ENCODE results near the gene FANCD2. TPM values are rescaled to one million over a fixed set of nuclear protein-coding genes. Genes with fewer than 3 reads are reported as not detected.

FANCD2 gene
- 10 to 100 TPM; 28.1 to 28.3 TPM for total RNA-seq
- 1 to 10 TPM; 5.3 TPM for polyA plus RNA-seq

GRCh38 chr3:10026084-10026890, at the start of gene FANCD2:
TSS of gene FANCD2 (plus strand) at chr3:10026437. CDS start at chr3:10028658, 2,221 bp downstream.
- ChIA-PET CTCF (ENCODE audit: partially characterized antibody) (interaction anchor here (1.0 kb wide), 1 partner anchor 238 kb away, joined by 4 read pairs; no protein-coding TSS in a partner anchor), POLR2A (ENCODE audit: partially characterized antibody) (interaction anchor here (0.6 to 2.5 kb wide), 15 partner anchors 14 to 294 kb away, joined by 3 to 20 read pairs (median 3); partner anchors contain the start of genes ARPC4, CRELD1, EMC3 and SEC13)
- Mint-ChIP-seq H3K9me3 (peaks cover 0 to 2% (median 0%) of the 10 kb centered on the region in 8 donors), H3K36me3 (peaks cover 10 to 35% of the 10 kb centered on the region in 2 donors), H3K27ac (peak within 1 kb of the TSS; percentile 97 to 99 (median 98)), H3K4me3 (peak within 1 kb of the TSS; percentile 94 to 99 (median 96)), H3K4me1 (peaks cover 9 to 43% (median 19%) of the 10 kb centered on the region in 4 donors), H3K27me3 (no peaks in the 10 kb centered on the region)
- Histone ChIP-seq H3K4me1 (ENCODE audit: insufficient read depth, low read length) (peaks cover 25% of the 10 kb centered on the region), H3K36me3 (ENCODE audit: insufficient read depth, low read length) (peaks cover 14% of the 10 kb centered on the region), H3K27me3 (ENCODE audit: insufficient read depth, low read length) (no peaks in the 10 kb centered on the region), H3K9me3 (ENCODE audit: control insufficient read depth in 1 of 2, low read length in 2 of 2) (no peaks in the 10 kb centered on the region), H3K4me3 (ENCODE audit: low read length in 2 of 2) (peak within 1 kb of the TSS; percentile 84 to 88), H3K27ac (ENCODE audit: low read depth, low read length) (peak within 1 kb of the TSS; percentile 87)
- intact Hi-C loops (cut with micrococcal nuclease): loop anchor here (1.0 to 2.0 kb wide), 6 partner anchors 15 to 199 kb away; partner anchors contain the start of genes BRK1, CRELD1, EMC3 and JAGN1
- DNase-seq: peak; percentile 91 to 96 (median 91)

GRCh38 chr3:9976721-9977709, 49.2 kb upstream of the FANCD2 start:
- Mint-ChIP-seq H3K4me3 (no peak overlapping the region), H3K4me1 (peaks cover 6 to 12% (median 9%) of the 10 kb centered on the region in 4 donors), H3K36me3 (peaks cover 29 to 52% of the 10 kb centered on the region in 2 donors), H3K27ac (peak overlapping the region in 1 of 7 donors; percentile 10), H3K9me3 (peaks cover 0 to 3% (median 0%) of the 10 kb centered on the region in 8 donors), H3K27me3 (no peaks in the 10 kb centered on the region)
- peaks cover 4% of the 10 kb centered on the region for H3K4me1 ChIP-seq (ENCODE audit: insufficient read depth, low read length)
- ChIA-PET CTCF (ENCODE audit: partially characterized antibody) (interaction anchor here (1.1 kb wide), 1 partner anchor 44 kb away, joined by 3 read pairs; no protein-coding TSS in a partner anchor), POLR2A (ENCODE audit: partially characterized antibody) (interaction anchor here (2.0 kb wide), 1 partner anchor 10 kb away, joined by 6 read pairs; the partner anchor contains the start of gene EMC3)
- no peak overlapping the region for H3K27ac ChIP-seq (ENCODE audit: low read depth, low read length)
- DNase-seq: no peak
- no peaks in the 10 kb centered on the region for H3K27me3 ChIP-seq (ENCODE audit: insufficient read depth, low read length)
- H3K9me3 ChIP-seq (ENCODE audit: control insufficient read depth in 1 of 2, low read length in 2 of 2): no peaks in the 10 kb centered on the region
- intact Hi-C loops (cut with micrococcal nuclease): no loop called here
- peaks cover 37% of the 10 kb centered on the region for H3K36me3 ChIP-seq (ENCODE audit: insufficient read depth, low read length)
- no peak overlapping the region for H3K4me3 ChIP-seq (ENCODE audit: low read length in 2 of 2)

- peaks cover 21 to 49% of the 10 kb centered on the region in 2 donors for H3K36me3 Mint-ChIP-seq
- peaks cover 10 to 17% (median 15%) of the 10 kb centered on the region in 4 donors for H3K4me1 Mint-ChIP-seq
- Histone ChIP-seq H3K27me3 (ENCODE audit: insufficient read depth, low read length) (no peaks in the 10 kb centered on the region), H3K4me1 (ENCODE audit: insufficient read depth, low read length) (peaks cover 4% of the 10 kb centered on the region), H3K27ac (ENCODE audit: low read depth, low read length) (no peak overlapping the region), H3K4me3 (ENCODE audit: low read length in 2 of 2) (no peak overlapping the region), H3K36me3 (ENCODE audit: insufficient read depth, low read length) (peaks cover 25% of the 10 kb centered on the region), H3K9me3 (ENCODE audit: control insufficient read depth in 1 of 2, low read length in 2 of 2) (no peaks in the 10 kb centered on the region)
- intact Hi-C loops (cut with micrococcal nuclease): no loop called here
- ChIA-PET POLR2A (ENCODE audit: partially characterized antibody) (interaction anchor here (2.0 kb wide), 1 partner anchor 8 kb away, joined by 6 read pairs; the partner anchor contains the start of gene EMC3), CTCF (ENCODE audit: partially characterized antibody) (no interaction called here)
- no peak overlapping the region for H3K4me3 Mint-ChIP-seq
- H3K27me3 Mint-ChIP-seq: no peaks in the 10 kb centered on the region
- H3K27ac Mint-ChIP-seq: peak overlapping the region in 4 of 7 donors; percentile 44 to 75 (median 64)
- H3K9me3 Mint-ChIP-seq: no peaks in the 10 kb centered on the region
- DNase-seq: no peak
Observed at GRCh38 chr3:9978710-9979305, 47.4 kb upstream of the FANCD2 start.

- ChIA-PET CTCF (ENCODE audit: partially characterized antibody) (interaction anchor here (0.7 kb wide), 1 partner anchor 18 kb away, joined by 3 read pairs; no protein-coding TSS in a partner anchor), POLR2A (ENCODE audit: partially characterized antibody) (no interaction called here)
- no peaks in the 10 kb centered on the region for H3K9me3 ChIP-seq (ENCODE audit: control insufficient read depth in 1 of 2, low read length in 2 of 2)
- DNase-seq: no peak
- H3K4me3 ChIP-seq (ENCODE audit: low read length in 2 of 2): no peak overlapping the region
- Mint-ChIP-seq H3K27me3 (no peaks in the 10 kb centered on the region), H3K9me3 (no peaks in the 10 kb centered on the region), H3K36me3 (peaks cover 17 to 43% of the 10 kb centered on the region in 2 donors), H3K4me1 (peaks cover 10 to 19% (median 17%) of the 10 kb centered on the region in 4 donors), H3K27ac (no peak overlapping the region), H3K4me3 (no peak overlapping the region)
- H3K27ac ChIP-seq (ENCODE audit: low read depth, low read length): no peak overlapping the region
- H3K36me3 ChIP-seq (ENCODE audit: insufficient read depth, low read length): peaks cover 16% of the 10 kb centered on the region
- H3K4me1 ChIP-seq (ENCODE audit: insufficient read depth, low read length): peaks cover 12% of the 10 kb centered on the region
- intact Hi-C loops (cut with micrococcal nuclease): loop anchor here (10.0 kb wide), 1 partner anchor 305 kb away; no protein-coding TSS in a partner anchor
- no peaks in the 10 kb centered on the region for H3K27me3 ChIP-seq (ENCODE audit: insufficient read depth, low read length)
Observed at GRCh38 chr3:9980251-9980650, 46.0 kb upstream of the FANCD2 start.

GRCh38 chr3:9986230-9986725, 40.0 kb upstream of the FANCD2 start:
- peaks cover 31% of the 10 kb centered on the region for H3K4me1 ChIP-seq (ENCODE audit: insufficient read depth, low read length)
- H3K4me1 Mint-ChIP-seq: peaks cover 11 to 38% (median 27%) of the 10 kb centered on the region in 4 donors

More at GRCh38 chr3:9986230-9986725, 40.0 kb upstream of the FANCD2 start:
- Mint-ChIP-seq H3K27ac (peak overlapping the region; percentile 98 to 100 (median 99)), H3K4me3 (peak overlapping the region; percentile 95 to 99 (median 98)), H3K27me3 (no peaks in the 10 kb centered on the region), H3K9me3 (peaks cover 0 to 3% (median 0%) of the 10 kb centered on the region in 8 donors), H3K36me3 (peaks cover 0 to 27% of the 10 kb centered on the region in 2 donors)
- Histone ChIP-seq H3K27me3 (ENCODE audit: insufficient read depth, low read length) (no peaks in the 10 kb centered on the region), H3K27ac (ENCODE audit: low read depth, low read length) (peak overlapping the region; percentile 96), H3K36me3 (ENCODE audit: insufficient read depth, low read length) (no peaks in the 10 kb centered on the region), H3K4me3 (ENCODE audit: low read length in 2 of 2) (peak overlapping the region; percentile 90 to 91), H3K9me3 (ENCODE audit: control insufficient read depth in 1 of 2, low read length in 2 of 2) (no peaks in the 10 kb centered on the region)
- no peak for DNase-seq
- ChIA-PET POLR2A (ENCODE audit: partially characterized antibody) (interaction anchor here (0.6 to 2.9 kb wide), 15 partner anchors 9 to 334 kb away, joined by 3 to 27 read pairs (median 5); partner anchors contain the start of genes BRPF1, CRELD1, FANCD2 and JAGN1), CTCF (ENCODE audit: partially characterized antibody) (interaction anchor here (0.7 to 2.9 kb wide), 5 partner anchors 53 to 483 kb away, joined by 3 to 12 read pairs (median 4); partner anchors contain the start of gene CRELD1)
- intact Hi-C loops (cut with micrococcal nuclease): loop anchor here (1.0 to 10.0 kb wide), 7 partner anchors 23 to 335 kb away; partner anchors contain the start of genes CRELD1, FANCD2, JAGN1 and SEC13
